Activated naive CD8-positive, alpha-beta T cell treated with anti-CD3 and anti-CD28 coated beads, Interleukin-2, amount 10 ng/mL, durations not matched to agents 7 days and 5 days (primary cell): ENCODE measurements around the gene DPY30. TPM values are rescaled to one million over a fixed set of nuclear protein-coding genes. Genes with fewer than 3 reads are reported as not detected.
"Not testable (repeated sequence)": the region's sequence is repeated elsewhere in the genome, so short reads cannot be mapped to it uniquely, and the experiment has no call there.

ENCODE experiments used
- ATAC-seq: fragments of 150-1000 bp; cut with Tn5 transposase; one replicate; pipeline ENCODE4 v1.10.0; 2021; ENCODE audit warnings: low read depth, moderate library complexity
- POLR2A ChIA-PET: fragments of 350-600 bp; sonication (Branson Sonifier 250); formaldehyde crosslinking; loops from one replicate; lab custom pipeline; 2021; ENCODE audit warnings: antibody characterized with exemption; lab: Charles Lee
- DNase-seq: peaks from one replicate; pipeline ENCODE4 v3.0.0; 2021
- H3K27ac Mint-ChIP-seq: one replicate; pipeline ENCODE4 v1.8.0; 2022; ENCODE audit warnings: mild to moderate bottlenecking, mixed read lengths
- H3K27me3 Mint-ChIP-seq: one replicate; pipeline ENCODE4 v1.8.0; 2022; ENCODE audit warnings: mild to moderate bottlenecking, moderate library complexity, mixed read lengths
- H3K36me3 Mint-ChIP-seq: one replicate; pipeline ENCODE4 v1.8.0; 2021; ENCODE audit warnings: mild to moderate bottlenecking, mixed read lengths
- H3K4me1 Mint-ChIP-seq: one replicate; pipeline ENCODE4 v1.8.0; 2021; ENCODE audit warnings: mixed read lengths
- H3K4me3 Mint-ChIP-seq: one replicate; pipeline ENCODE4 v1.8.0; 2022; ENCODE audit warnings: mild to moderate bottlenecking, moderate library complexity, mixed read lengths
- H3K9me3 Mint-ChIP-seq: one replicate; pipeline ENCODE4 v1.8.0; 2021; ENCODE audit warnings: mixed read lengths
- total RNA-seq, 2 experiments: library from RNA; stranded (reverse); gene quantifications; one replicate each; pipeline ENCODE4 v1.2.3, GENCODE V29; 2021

Gene DPY30
- total RNA-seq, 2 experiments from 2014 or later = 57.8 to 66.7 TPM

DNA sequence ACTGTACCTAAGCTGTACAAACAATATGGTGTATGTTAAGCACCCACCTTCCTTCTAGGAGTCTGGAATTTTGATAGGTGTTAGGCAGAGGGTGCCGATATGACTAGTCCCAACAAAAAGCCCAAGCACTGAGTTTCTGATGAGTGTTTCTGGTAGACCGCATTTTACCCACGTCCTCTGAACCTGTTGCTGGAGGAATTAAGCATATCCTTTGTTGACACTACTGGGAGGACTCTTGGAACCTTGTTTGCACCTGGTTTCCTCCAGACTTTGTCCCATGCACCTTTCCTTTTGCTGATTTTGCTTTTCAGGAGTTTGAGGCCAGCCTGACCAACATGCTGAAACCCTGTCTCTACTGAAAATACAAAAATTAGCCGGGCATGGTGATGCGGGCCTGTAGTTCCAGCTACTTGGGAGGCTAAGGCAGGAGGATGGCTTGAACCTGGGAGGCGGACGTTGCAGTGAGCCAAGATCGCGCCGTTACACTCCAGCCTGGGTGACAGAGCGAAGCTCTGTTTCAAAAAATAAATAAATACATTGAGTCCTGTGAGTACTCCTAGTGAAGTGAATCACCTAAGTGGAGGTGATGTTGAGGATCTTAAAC, 12.3 kb upstream of the DPY30 start:
- Mint-ChIP-seq H3K27ac (no peak overlapping the region), H3K36me3 (no peaks in the 10 kb centered on the region), H3K27me3 (no peaks in the 10 kb centered on the region), H3K4me3 (no peak overlapping the region), H3K9me3 (no peaks in the 10 kb centered on the region), H3K4me1 (no peaks in the 10 kb centered on the region)
- DNase-seq = no peak
- POLR2A ChIA-PET = no interaction called here
- no peak for ATAC-seq

DNA sequence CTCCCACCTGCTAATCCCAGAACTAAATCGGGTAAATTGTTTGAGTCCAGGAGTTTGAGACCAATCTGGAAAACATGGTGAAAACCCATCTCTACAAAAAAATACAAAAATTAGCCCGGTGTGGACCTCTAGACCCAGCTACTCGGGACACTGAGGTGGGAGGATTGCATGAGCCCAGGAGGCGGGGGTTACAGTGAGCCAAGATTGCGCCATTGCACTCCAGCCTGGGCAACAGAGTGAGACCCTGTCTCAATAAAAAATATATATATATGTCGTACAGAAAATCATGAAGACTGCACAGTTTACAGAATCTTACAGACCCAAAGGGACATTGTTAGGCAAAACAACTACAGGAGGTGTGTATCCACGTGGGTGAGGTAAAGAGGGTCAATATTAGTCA, 4.0 kb upstream of the DPY30 start:
- POLR2A ChIA-PET = interaction anchor here (1.3 kb wide), 1 partner anchor 20 kb away, joined by 3 read pairs; the partner anchor contains the start of gene SPAST
- ATAC-seq (no peak), DNase-seq (no peak)
- no peaks in the 10 kb centered on the region for H3K27me3 Mint-ChIP-seq
- no peak overlapping the region for H3K4me3 Mint-ChIP-seq
- H3K36me3 Mint-ChIP-seq = no peaks in the 10 kb centered on the region
- H3K4me1 Mint-ChIP-seq = peaks cover 10% of the 10 kb centered on the region
- H3K9me3 Mint-ChIP-seq = no peaks in the 10 kb centered on the region
- H3K27ac Mint-ChIP-seq = no peak overlapping the region

DNA sequence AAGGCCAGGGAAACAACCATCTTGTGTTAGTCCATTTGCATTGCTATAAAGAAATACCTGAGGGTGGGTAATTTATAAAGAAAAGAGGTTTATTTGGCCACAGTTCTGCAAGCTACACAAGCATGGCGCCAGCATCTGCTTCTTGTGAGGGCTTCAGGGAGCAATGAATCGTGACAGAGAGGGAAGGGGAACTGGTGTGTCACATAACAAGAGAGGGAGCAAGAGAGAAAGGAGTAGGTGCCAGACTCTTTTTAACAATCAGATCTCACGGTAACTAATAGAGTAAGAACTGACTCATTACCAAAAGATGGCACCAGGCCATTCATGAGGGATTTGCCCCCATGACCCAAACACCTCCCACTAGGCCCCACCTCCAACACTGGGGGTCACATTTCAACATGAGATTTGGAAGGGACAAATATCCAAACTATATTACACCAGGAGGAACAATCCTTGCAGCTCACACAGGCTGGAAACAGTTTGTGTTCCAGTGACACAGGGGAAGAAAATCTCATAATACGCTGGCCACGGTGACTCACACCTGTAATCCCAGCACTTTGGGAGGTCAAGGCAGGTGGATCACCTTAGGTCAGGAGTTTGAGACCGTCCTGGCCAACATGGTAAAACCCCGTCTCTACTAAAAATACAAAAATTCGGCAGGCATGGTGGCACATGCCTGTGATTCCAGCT, 5.3 kb downstream of the DPY30 start:
- Mint-ChIP-seq H3K4me1 (peaks cover 17% of the 10 kb centered on the region), H3K36me3 (peaks cover 16% of the 10 kb centered on the region)
- ATAC-seq, H3K4me3 Mint-ChIP-seq, H3K27me3 Mint-ChIP-seq, POLR2A ChIA-PET, H3K9me3 Mint-ChIP-seq, DNase-seq, H3K27ac Mint-ChIP-seq: not testable (repeated sequence)

GRCh38 chr2:32018789-32019482, 20.7 kb downstream of the DPY30 start:
- DNase-seq, H3K4me3 Mint-ChIP-seq, H3K9me3 Mint-ChIP-seq, H3K4me1 Mint-ChIP-seq, ATAC-seq, H3K27ac Mint-ChIP-seq, POLR2A ChIA-PET, H3K36me3 Mint-ChIP-seq, H3K27me3 Mint-ChIP-seq: not testable (repeated sequence)

GRCh38 chr2:32012872-32013271, 26.7 kb downstream of the DPY30 start:
- no peak overlapping the region for H3K4me3 Mint-ChIP-seq
- no peak overlapping the region for H3K27ac Mint-ChIP-seq
- POLR2A ChIA-PET = interaction anchor here (0.6 to 1.8 kb wide), 4 partner anchors 15 to 151 kb away, joined by 3 to 7 read pairs (median 5); partner anchors contain the start of genes DPY30 and SPAST
- DNase-seq (no peak), ATAC-seq (no peak)
- peaks cover 17% of the 10 kb centered on the region for H3K4me1 Mint-ChIP-seq
- no peaks in the 10 kb centered on the region for H3K27me3 Mint-ChIP-seq
- H3K36me3 Mint-ChIP-seq = peaks cover 10% of the 10 kb centered on the region
- no peaks in the 10 kb centered on the region for H3K9me3 Mint-ChIP-seq

DNA sequence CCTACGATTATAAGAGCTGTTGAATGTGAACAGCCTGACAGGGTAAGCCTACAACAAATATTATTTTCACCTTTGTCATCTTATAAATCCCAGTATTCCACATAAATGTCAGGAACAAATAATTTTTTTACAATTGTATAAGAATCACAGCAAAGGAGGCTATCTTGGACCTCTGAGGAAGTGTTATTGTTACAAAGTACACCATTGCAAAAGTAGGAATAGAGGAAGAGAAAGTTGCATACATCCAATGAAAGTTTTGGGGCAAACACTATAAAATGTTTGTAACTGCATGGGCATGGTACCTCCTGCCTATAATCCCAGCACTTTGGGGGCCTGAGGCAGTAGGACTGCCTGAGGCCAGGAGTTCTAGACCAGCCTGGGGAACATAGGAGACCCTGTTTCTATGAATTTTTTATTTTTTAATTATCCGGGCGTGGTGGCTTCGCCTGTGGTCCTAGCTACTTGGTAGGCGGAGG, 28.1 kb downstream of the DPY30 start:
- Mint-ChIP-seq H3K27me3 (no peaks in the 10 kb centered on the region), H3K4me1 (peaks cover 24% of the 10 kb centered on the region), H3K36me3 (peaks cover 11% of the 10 kb centered on the region), H3K27ac (peak overlapping the region; percentile 95), H3K4me3 (peak overlapping the region; percentile 91), H3K9me3 (no peaks in the 10 kb centered on the region)
- POLR2A ChIA-PET = interaction anchor here (0.6 to 1.8 kb wide), 4 partner anchors 18 to 200 kb away, joined by 3 to 18 read pairs (median 4); partner anchors contain the start of genes DPY30 and SPAST
- no peak for ATAC-seq
- DNase-seq = no peak

DNA sequence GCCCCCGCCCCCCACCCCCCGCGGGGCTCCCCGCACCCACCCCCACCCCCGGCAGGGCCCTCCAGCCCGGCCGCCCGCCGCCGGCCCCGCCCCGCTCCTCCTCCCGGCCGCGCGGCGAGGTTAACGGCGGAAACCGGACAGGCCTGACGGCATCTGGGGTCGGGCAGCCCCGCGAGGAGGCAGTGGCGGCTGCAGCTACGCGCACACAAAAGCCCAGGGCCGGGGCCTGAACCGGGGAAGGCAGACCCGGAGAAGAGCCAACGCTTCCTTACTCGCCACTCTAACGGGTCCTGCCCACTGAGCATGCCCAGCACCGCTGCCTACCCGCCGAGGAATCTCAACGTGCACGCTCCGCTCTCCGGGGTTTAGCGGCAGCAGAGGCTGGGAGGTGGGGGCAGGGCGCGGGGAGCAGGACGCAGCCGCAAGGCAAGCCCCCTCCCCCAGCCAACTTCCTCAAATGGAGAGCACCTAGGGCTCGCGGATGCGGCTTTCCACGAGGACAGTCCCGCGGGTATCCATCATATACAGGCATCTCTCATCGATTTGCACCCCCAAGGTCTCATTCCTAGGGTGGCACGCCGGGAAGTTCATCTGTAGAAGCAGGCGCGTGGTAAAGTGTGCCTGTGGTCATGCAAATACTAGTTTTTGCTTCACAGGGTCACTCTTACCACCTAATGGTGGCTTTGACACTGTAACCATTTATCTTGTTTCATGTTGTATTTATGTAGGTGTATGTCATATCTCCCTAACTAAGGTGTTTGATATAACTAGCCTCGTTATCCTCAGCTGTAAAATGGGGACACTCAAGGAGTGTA, 28.7 kb downstream of the DPY30 start, which contains the start of gene MEMO1:
Gene MEMO1, minus strand, starts transcription at position 339 of the 815 bp plus-strand sequence. CDS start 761 bp downstream, outside the sequence.
- H3K9me3 Mint-ChIP-seq = no peaks in the 10 kb centered on the region
- peak; percentile 77 for ATAC-seq
- peaks cover 27% of the 10 kb centered on the region for H3K4me1 Mint-ChIP-seq
- H3K4me3 Mint-ChIP-seq = peak within 1 kb of the TSS; percentile 91
- H3K27ac Mint-ChIP-seq = peak within 1 kb of the TSS; percentile 95
- DNase-seq = peak; percentile 91
- H3K36me3 Mint-ChIP-seq = peaks cover 10% of the 10 kb centered on the region
- no peaks in the 10 kb centered on the region for H3K27me3 Mint-ChIP-seq
- POLR2A ChIA-PET = interaction anchor here (0.6 to 1.8 kb wide), 5 partner anchors 19 to 199 kb away, joined by 3 to 18 read pairs (median 4); partner anchors contain the start of genes DPY30 and SPAST

DNA sequence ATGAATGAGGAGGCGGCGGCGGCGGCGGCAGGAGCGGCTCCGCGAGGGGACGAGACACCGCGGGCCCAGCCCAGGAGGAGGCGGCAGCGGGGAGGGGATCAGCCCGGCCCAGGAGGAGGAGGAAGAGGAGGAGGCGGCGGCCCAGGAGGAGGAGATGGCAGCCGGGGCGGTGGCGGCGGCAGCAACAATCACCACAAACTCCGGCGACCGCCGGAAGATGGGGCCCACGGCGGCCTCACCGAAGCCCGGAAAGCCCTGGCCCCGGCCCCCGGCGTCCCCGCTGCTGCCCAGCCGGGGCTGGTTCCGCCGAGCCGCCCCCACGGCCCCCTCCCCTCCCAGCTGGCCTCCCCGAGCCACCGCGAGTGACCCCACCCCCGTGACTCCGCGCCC, 29.3 kb downstream of the DPY30 start:
- Mint-ChIP-seq H3K36me3 (peaks cover 16% of the 10 kb centered on the region), H3K4me1 (peaks cover 33% of the 10 kb centered on the region), H3K27ac (peak overlapping the region; percentile 43), H3K4me3 (peak overlapping the region; percentile 55)
- peak; percentile 80 for DNase-seq
- peak; percentile 75 for ATAC-seq
- H3K9me3 Mint-ChIP-seq, H3K27me3 Mint-ChIP-seq: not testable (repeated sequence)
- POLR2A ChIA-PET = interaction anchor here (0.9 to 1.8 kb wide), 3 partner anchors 28 to 198 kb away, joined by 4 to 18 read pairs (median 4); partner anchors contain the start of gene DPY30

DNA sequence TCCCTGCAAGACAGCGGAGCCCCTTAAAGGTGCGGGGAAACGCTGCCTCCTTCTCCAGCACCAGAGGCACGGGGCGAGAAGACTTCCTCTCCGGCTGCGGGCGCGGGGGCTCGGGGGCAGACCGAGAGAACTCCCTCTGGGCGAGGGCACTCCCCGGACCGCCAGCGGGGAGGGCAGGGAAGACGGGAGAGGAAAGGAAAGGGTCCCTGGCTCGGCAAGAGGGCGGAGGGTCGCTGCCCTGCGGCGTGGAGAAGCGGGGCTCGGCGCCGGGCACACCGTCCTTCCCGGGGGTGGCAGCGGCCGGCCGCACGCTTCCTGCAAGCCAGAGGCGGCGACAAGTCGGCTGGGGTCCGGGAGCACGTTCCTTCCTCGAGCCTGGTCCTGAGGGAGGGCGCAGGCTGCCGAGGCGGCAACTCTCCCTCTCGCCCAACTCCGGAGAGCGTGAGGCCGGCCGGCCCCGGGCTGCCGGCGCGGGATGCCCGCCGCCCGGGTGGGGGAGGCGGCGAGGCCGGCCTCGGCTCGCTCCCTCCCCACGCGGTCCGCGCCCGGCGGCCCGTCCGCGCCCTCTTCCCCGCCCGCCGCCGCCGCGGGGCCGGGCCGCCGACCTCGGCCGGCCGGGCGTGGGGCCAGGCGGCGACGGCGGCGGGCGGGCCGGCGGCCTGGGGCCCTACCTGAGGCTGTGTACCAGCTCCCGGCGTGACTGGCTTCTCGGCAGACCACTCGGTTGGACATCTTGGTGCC, 29.9 kb downstream of the DPY30 start:
- peak; percentile 11 for ATAC-seq
- H3K36me3 Mint-ChIP-seq = peaks cover 20% of the 10 kb centered on the region
- H3K27ac Mint-ChIP-seq = peak overlapping the region; percentile 94
- H3K27me3 Mint-ChIP-seq = no peaks in the 10 kb centered on the region
- DNase-seq = peak; percentile 67
- H3K4me3 Mint-ChIP-seq = peak overlapping the region; percentile 98
- peaks cover 39% of the 10 kb centered on the region for H3K4me1 Mint-ChIP-seq
- H3K9me3 Mint-ChIP-seq = no peaks in the 10 kb centered on the region
- POLR2A ChIA-PET = interaction anchor here (1.8 to 2.2 kb wide), 3 partner anchors 30 to 198 kb away, joined by 4 to 19 read pairs (median 9); partner anchors contain the start of genes DPY30 and SPAST

GRCh38 chr2:32008805-32009515, 30.6 kb downstream of the DPY30 start:
- Mint-ChIP-seq H3K36me3 (peaks cover 19% of the 10 kb centered on the region), H3K4me3 (peak overlapping the region; percentile 98), H3K27me3 (no peaks in the 10 kb centered on the region), H3K9me3 (no peaks in the 10 kb centered on the region), H3K4me1 (peaks cover 42% of the 10 kb centered on the region), H3K27ac (peak overlapping the region; percentile 94)
- DNase-seq (no peak), ATAC-seq (no peak)
- POLR2A ChIA-PET = interaction anchor here (1.0 to 2.2 kb wide), 3 partner anchors 9 to 55 kb away, joined by 5 to 19 read pairs (median 9); partner anchors contain the start of genes DPY30 and SPAST

DNA sequence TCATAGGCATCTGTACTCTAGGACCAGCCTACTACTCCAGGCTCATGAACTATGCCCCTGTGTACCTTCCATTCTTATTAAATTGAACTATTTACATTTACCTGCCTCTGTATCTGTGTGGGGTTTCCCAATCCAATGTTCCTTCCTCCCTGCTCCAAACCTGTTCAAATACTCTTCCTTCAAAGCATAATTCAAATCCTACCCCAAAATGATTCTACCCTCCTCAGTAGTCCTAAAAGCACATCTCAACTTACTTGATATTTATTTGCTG, 32.5 kb downstream of the DPY30 start:
- Mint-ChIP-seq H3K9me3 (no peaks in the 10 kb centered on the region), H3K27ac (peak overlapping the region; percentile 2), H3K4me1 (peaks cover 41% of the 10 kb centered on the region), H3K27me3 (no peaks in the 10 kb centered on the region), H3K4me3 (peak overlapping the region; percentile 1), H3K36me3 (peaks cover 16% of the 10 kb centered on the region)
- no peak for ATAC-seq
- no peak for DNase-seq
- POLR2A ChIA-PET = no interaction called here
